ENCODE measurements around the gene ZNF584.
A peak's percentile ranks its signal among the peaks of the same experiment; 100 is the strongest.
"Not testable (repeated sequence)": the region's sequence is repeated elsewhere in the genome, so short reads cannot be mapped to it uniquely, and the experiment has no call there.

ZNF584 gene

GRCh38 chr19:58403920-58404478, 4.5 kb upstream of the ZNF584 start:
- not testable (repeated sequence) for DNase-seq (ENCODE audit: low read depth)

GRCh38 chr19:58406818-58407657, 1.4 kb upstream of the ZNF584 start:
- DNase-seq (ENCODE audit: low read depth): no peak

GRCh38 chr19:58407658-58408151, 744 bp upstream of the ZNF584 start:
- DNase-seq (ENCODE audit: low read depth): no peak

GRCh38 chr19:58409010-58409790, 751 bp downstream of the ZNF584 start:
- DNase-seq (ENCODE audit: low read depth): no peak

GRCh38 chr19:58416604-58417003, 8.2 kb downstream of the ZNF584 start:
- no peak for DNase-seq (ENCODE audit: low read depth)

GRCh38 chr19:58417071-58417470, 8.6 kb downstream of the ZNF584 start:
- no peak for DNase-seq (ENCODE audit: low read depth)

GRCh38 chr19:58428617-58429016, 20.2 kb downstream of the ZNF584 start:
- DNase-seq (ENCODE audit: low read depth): no peak

GRCh38 chr19:58429745-58430144, 21.3 kb downstream of the ZNF584 start:
- no peak for DNase-seq (ENCODE audit: low read depth)

- DNase-seq (ENCODE audit: low read depth): no peak
Measured at GRCh38 chr19:58434217-58434616, 25.8 kb downstream of the ZNF584 start.

GRCh38 chr19:58439576-58440554, 31.4 kb downstream of the ZNF584 start, which contains the start of gene ZNF132:
Gene ZNF132 (minus strand): TSS chr19:58440153. CDS start chr19:58439821, 332 bp downstream.
- DNase-seq (ENCODE audit: low read depth): peak; percentile 84

GRCh38 chr19:58440556-58440955, 32.1 kb downstream of the ZNF584 start:
- no peak for DNase-seq (ENCODE audit: low read depth)

- not testable (repeated sequence) for DNase-seq (ENCODE audit: low read depth)
Measured at GRCh38 chr19:58442986-58443385, 34.5 kb downstream of the ZNF584 start.

GRCh38 chr19:58448860-58449259, 40.4 kb downstream of the ZNF584 start:
- not testable (repeated sequence) for DNase-seq (ENCODE audit: low read depth)

GRCh38 chr19:58449980-58450379, 41.5 kb downstream of the ZNF584 start:
- DNase-seq (ENCODE audit: low read depth): not testable (repeated sequence)

- DNase-seq (ENCODE audit: low read depth): no peak
Measured at GRCh38 chr19:58450856-58451357, 42.5 kb downstream of the ZNF584 start.

- DNase-seq (ENCODE audit: low read depth): peak; percentile 96
Measured at GRCh38 chr19:58451358-58452101, 43.1 kb downstream of the ZNF584 start, which contains the start of gene ZNF324B. Gene ZNF324B (plus strand): TSS chr19:58451622. CDS start chr19:58453702, 2,080 bp downstream.

GRCh38 chr19:58453743-58454142, 45.3 kb downstream of the ZNF584 start:
- DNase-seq (ENCODE audit: low read depth): no peak

- DNase-seq (ENCODE audit: low read depth): no peak
Measured at GRCh38 chr19:58455306-58455705, 46.9 kb downstream of the ZNF584 start.

GRCh38 chr19:58456111-58456510, 47.7 kb downstream of the ZNF584 start:
- no peak for DNase-seq (ENCODE audit: low read depth)

GRCh38 chr19:58460039-58460438, 51.6 kb downstream of the ZNF584 start:
- DNase-seq (ENCODE audit: low read depth): no peak

Measured in activated T-cell treated with anti-CD3 and anti-CD28 coated beads for 1 hour (primary cell).